ENCODE data around the gene SCYGR2. TPM values are rescaled to one million over a fixed set of nuclear protein-coding genes. Genes with fewer than 3 reads are reported as not detected.

The SCYGR2 gene
- polyA plus RNA-seq, 3 donors, result not detected

- no peak for DNase-seq (ENCODE audit: low read depth in 3 of 3, low spot score in 2 of 3)
Measured at GRCh38 chr2:227612546-227613271, 14.0 kb downstream of the SCYGR2 start.

GRCh38 chr2:227613272-227613660, 14.6 kb downstream of the SCYGR2 start:
- DNase-seq (ENCODE audit: low read depth in 3 of 3, low spot score in 2 of 3), result no peak

- DNase-seq (ENCODE audit: low read depth in 3 of 3, low spot score in 2 of 3), result no peak
Measured at GRCh38 chr2:227614246-227614645, 15.6 kb downstream of the SCYGR2 start.

- no peak for DNase-seq (ENCODE audit: low read depth in 3 of 3, low spot score in 2 of 3)
Measured at GRCh38 chr2:227614740-227615139, 16.0 kb downstream of the SCYGR2 start, which contains the start of gene SCYGR3. TSS of gene SCYGR3 (minus strand) at chr2:227614840. CDS start at chr2:227614840, 0 bp downstream.

- no peak for DNase-seq (ENCODE audit: low read depth in 3 of 3, low spot score in 2 of 3)
Measured at GRCh38 chr2:227615181-227615580, 16.5 kb downstream of the SCYGR2 start.

GRCh38 chr2:227615906-227616305, 17.2 kb downstream of the SCYGR2 start:
- DNase-seq (ENCODE audit: low read depth in 3 of 3, low spot score in 2 of 3), result no peak

GRCh38 chr2:227616631-227617030, 17.9 kb downstream of the SCYGR2 start:
- no peak for DNase-seq (ENCODE audit: low read depth in 3 of 3, low spot score in 2 of 3)

GRCh38 chr2:227617316-227618230, 18.9 kb downstream of the SCYGR2 start, which contains the start of gene SCYGR4:
TSS of gene SCYGR4 (plus strand) at chr2:227617498. CDS start at chr2:227617498, 0 bp downstream.
- DNase-seq (ENCODE audit: low read depth in 3 of 3, low spot score in 2 of 3), result no peak

GRCh38 chr2:227623226-227623625, 24.5 kb downstream of the SCYGR2 start:
- DNase-seq (ENCODE audit: low read depth in 3 of 3, low spot score in 2 of 3), result no peak

GRCh38 chr2:227625420-227625819, 26.7 kb downstream of the SCYGR2 start:
- DNase-seq (ENCODE audit: low read depth in 3 of 3, low spot score in 2 of 3), result no peak

- no peak for DNase-seq (ENCODE audit: low read depth in 3 of 3, low spot score in 2 of 3)
Measured at GRCh38 chr2:227626580-227627151, 28.0 kb downstream of the SCYGR2 start.

GRCh38 chr2:227627769-227628168, 29.1 kb downstream of the SCYGR2 start:
- DNase-seq (ENCODE audit: low read depth in 3 of 3, low spot score in 2 of 3), result no peak

GRCh38 chr2:227629435-227629834, 30.7 kb downstream of the SCYGR2 start:
- DNase-seq (ENCODE audit: low read depth in 3 of 3, low spot score in 2 of 3), result no peak

GRCh38 chr2:227630322-227630721, 31.6 kb downstream of the SCYGR2 start:
- no peak for DNase-seq (ENCODE audit: low read depth in 3 of 3, low spot score in 2 of 3)

- no peak for DNase-seq (ENCODE audit: low read depth in 3 of 3, low spot score in 2 of 3)
Measured at GRCh38 chr2:227632827-227633226, 34.1 kb downstream of the SCYGR2 start.

GRCh38 chr2:227634201-227634600, 35.5 kb downstream of the SCYGR2 start:
- no peak for DNase-seq (ENCODE audit: low read depth in 3 of 3, low spot score in 2 of 3)

GRCh38 chr2:227642656-227643055, 44.0 kb downstream of the SCYGR2 start:
- DNase-seq (ENCODE audit: low read depth in 3 of 3, low spot score in 2 of 3), result no peak

- DNase-seq (ENCODE audit: low read depth in 3 of 3, low spot score in 2 of 3), result no peak
Measured at GRCh38 chr2:227643990-227644551, 45.4 kb downstream of the SCYGR2 start.
